ENCODE data around the gene EXOC2.

Gene EXOC2

DNA sequence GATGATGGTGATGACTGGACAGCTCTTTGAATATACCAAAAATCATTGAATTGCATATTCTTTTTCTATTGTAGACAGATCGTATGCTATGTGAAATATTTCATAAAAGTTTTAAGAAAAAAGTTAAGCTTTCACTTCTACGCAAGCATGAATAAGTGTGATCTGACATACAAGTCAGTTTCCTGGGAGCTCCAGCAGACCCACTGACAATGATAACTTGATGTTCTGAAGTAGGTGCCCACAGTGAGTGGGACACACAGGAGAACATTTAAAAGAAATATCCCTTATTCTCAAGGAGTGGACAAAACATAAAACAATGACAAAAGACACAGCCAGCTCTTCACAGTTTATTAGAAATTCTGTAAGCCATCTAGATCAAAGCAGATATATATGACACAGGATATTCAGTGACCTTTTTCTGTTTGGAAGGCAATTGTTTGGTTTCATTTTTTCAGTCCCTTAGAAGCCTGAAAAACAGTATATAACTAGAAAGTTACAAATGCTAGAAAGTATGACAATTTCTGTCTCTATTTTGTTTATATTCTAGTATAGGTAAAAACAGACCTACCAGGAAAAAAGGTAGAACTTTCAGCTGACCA, 200.0 kb downstream of the EXOC2 start:
- DNase-seq, result no peak

DNA sequence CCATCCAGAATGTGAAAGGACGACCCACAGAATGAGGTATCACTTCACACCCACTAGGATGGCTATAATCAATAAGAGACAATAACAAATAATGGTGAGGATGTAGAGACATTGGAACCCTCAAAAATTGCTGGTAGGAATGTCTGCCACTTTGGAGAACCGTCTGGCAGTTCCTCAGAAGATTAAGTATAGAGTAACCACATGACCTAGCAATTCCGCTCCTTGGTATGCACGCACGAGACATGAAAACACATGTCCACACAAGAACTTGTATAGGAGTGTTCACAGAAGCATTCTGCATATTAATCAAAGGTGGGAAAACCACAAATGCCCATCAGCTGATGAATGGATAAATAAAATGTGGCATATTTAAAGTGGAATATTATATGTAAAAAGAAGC, 200.8 kb downstream of the EXOC2 start:
- DNase-seq, result no peak

DNA sequence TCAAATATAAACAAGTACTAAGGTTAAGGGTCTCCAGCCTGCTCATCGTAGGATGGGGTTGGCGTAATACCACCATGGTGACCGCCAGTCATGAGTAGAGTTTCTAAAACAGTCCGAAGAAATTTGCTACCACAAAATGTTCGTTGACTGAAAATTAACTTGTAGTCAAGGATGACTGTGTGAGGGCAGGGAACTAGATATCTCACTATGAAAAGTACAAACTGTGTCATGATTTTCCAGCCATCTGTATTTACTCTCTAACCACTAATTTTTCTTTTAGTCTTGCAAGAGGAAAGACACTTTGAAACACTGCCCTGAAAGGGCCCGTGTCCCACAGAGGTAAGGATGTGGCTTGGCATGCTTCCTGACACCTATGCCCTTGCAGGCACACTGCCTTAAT, 201.7 kb downstream of the EXOC2 start:
- DNase-seq, result no peak

DNA sequence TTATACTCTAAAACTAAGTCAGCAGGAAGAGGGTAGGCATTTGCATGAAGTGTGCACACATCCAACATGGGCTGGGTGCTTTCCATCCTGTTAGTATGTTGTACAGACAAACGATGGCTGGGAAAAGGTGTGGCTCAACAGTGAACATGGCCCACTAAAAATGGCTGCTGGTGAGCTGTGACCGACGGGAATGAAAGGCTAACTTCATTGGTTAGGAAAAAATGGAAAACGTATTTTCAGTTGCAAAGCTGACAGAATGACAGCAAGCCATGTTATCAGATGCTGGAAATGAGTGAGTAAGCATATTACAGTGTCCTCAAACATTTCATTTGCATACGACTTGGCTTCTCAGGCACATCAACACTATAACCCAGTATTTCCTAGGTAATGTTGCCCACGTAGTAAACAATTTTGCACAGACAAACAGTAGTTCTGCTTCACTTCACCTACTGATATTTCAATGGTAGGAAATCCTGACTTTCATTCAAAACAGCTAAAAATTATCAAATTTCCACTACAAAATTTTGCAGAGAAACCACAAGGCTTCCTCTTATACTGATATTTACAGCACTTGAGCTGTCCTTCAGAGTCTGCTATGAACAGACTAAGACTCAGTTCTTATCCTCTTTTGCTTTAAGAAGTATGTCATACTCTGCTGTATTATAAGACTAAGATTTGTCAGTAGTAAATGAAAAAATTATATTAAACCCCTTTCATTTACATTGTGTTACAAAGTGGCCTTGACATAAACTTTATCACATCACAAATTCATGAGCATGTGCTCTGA, 202.5 kb downstream of the EXOC2 start:
- no peak for DNase-seq

DNA sequence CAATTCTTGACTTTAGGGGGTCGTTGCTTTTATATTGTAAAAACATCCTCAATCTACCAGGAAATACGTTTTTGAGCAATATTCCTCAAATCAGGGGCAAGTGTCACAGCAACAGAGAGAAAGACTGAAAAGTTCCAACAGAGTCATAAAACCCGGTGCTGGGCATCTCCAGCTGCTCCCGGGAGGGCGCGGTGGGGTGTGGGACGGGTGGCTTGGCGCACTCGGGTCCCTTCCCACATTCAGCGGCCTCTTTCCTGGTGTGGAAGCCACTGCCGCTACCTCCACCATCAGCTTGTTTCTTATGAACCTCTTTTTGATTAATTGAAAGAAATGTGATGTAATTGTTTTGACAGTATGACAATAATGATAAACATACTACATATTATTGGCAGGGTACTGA, 203.2 kb downstream of the EXOC2 start:
- no peak for DNase-seq

DNA sequence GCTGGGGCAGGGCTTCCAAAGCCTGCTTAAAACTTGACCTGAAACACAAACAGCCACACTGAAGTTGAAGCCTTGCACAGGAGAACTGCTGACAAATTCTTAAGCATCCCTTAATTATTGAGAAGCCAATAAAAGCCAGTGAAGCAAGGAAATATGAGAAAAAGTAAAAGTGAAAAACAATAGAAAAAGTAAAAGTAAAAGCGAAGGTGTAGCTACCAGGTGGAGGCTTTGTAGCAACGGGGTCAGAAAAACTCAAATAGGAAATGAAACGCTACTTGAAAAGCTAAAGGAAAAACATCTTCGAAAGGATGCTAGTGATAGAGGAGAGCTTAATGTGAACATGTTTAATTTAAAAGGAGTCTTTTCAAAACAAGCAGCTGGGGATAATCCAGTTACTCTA, 203.9 kb downstream of the EXOC2 start:
- no peak for DNase-seq

DNA sequence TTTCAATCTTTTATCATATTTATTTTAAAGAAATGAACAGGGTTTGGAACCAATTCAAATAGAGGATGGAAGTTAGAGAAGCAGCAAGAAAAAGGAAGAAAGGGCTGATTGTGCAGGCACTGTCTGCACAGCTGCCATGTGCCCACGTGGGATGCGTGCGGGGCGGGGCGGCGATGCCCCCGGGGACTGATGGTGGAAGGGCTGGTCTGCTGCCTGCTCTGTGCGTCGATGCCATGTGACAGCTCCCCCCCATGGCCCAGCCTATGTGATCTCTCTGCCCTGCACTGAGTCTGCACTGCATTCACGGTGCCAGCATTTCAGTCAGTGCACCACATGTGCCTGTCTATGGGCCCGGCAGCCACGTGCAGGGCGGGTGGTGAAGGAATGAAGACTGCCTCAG, 205.0 kb downstream of the EXOC2 start:
- no peak for DNase-seq

DNA sequence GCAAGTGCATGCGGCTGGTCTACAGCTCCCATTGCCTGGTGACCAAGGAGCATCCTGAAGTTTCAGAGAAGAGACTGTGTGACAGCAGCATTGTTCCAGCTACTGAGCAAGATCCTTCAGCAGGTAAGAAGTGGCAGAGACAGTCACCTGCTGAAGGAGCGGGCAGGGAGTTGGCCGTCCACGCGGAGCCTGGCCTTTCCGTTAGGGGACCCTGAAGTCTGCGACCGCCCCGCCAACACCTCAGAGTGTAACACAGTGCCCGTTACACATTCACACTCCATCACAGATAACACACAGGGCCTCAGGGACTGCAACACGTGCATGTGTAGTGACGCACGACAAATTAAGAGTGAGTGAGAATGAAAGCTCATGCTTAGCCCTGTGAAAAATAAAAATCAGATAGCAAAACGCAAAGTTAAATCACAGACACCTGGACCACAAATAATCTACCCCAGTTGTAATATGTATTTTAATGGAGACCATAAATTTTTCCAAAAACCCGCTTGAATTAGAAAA, 207.2 kb downstream of the EXOC2 start:
- DNase-seq, result no peak

DNA sequence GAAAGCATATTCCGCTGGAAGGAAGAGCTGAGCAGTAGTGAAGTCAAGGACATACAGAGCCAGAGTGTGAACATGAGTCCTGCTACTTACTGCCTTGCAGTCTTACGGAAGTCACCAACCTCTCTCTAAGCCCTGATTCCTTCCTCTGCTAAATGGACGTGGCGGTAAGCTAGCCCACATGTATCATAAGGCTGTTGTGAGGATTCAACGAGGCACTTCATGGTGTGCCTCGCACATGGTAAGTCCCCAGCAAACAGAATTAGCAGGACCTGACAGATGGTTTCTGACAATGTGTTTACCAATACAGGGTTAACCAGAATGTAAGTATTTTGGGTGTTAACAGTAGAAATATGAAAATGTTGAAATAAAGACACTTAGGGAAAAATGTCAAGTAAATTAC, 208.2 kb downstream of the EXOC2 start:
- DNase-seq, result no peak

DNA sequence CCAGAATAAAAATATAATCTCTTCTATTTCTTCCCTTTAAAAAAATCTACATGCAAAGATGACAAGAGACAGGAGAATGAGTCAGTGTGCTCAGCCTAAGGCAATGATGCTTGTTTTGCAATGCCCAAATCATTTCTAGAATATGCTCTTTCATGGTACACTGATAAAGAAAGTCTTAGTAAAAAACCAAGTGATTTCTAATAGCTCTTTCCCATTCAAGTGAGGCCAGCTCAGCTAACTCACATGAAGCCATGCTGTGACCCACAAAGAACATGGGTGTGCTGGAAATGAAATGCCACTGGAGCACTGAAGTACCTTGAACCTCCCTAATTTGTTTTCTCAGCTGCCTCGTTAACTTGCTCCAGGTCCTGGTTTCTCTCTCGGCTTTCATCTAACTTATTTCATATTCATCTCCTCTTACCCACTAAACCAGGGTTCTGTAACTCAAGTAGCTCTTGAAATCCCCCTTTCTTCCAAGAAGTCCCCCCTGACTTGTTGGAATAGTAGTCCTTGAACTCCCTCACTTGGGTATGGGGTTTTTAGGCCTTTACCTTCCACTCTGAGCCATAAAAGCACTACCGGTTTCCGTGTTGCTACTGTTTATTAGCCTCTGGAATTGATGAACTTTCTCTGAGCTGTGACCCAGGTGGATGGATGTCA, 208.7 kb downstream of the EXOC2 start:
- peak; percentile 6 for DNase-seq

DNA sequence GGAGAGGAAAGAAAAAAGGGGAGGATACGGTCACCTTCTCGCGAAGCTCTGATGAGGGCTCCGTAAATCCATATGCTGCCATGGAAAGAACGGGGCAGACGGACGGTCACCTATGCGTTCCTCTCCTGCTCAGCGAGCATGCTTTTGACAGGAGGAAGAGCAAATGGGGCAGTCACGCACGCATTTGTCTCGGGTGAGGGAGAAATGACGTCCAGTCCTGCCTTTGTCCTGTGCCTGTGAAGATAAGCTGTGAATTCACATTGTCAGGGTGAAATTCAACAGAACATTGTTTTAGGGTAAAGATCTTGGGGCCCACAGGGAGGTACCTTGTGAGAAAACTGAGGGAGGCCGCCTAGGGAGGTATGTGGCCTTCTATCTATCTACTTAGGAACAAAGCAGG, 217.6 kb downstream of the EXOC2 start:
- no peak for DNase-seq

DNA sequence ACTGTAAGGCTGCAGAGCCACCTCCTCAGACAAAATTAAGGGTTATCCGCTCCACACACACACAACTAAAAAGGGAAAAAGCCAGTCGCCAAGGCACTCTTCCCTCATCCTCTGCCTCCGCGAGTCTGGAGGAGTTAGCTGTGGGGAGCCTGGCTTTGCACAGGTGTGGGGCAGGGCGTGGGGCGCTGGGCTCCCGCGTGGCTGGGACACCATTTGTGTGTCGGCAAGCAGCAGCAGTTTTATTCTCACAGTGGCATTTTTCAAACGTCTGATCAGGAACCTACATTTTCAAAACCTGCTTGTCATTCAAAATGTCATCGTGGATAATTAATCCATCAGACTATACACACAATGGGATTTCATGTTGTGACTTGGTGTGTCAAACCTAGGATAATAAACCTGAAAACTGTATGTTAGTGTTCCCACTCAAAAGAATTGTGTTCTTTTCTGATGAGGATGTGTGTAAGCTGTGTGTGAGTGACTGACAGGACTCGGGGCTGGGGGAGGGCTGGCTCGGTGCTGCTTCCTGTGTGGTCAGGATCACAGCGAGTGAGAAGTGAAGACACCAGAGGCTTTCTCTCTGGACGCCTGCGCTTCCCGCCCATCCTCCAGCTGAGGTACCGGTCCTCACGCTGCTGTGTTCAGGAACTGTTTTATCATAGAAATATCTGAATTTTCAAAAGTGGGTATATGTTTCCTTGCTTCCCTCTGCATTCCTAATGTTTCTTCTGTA, 218.3 kb downstream of the EXOC2 start:
- DNase-seq, result no peak

DNA sequence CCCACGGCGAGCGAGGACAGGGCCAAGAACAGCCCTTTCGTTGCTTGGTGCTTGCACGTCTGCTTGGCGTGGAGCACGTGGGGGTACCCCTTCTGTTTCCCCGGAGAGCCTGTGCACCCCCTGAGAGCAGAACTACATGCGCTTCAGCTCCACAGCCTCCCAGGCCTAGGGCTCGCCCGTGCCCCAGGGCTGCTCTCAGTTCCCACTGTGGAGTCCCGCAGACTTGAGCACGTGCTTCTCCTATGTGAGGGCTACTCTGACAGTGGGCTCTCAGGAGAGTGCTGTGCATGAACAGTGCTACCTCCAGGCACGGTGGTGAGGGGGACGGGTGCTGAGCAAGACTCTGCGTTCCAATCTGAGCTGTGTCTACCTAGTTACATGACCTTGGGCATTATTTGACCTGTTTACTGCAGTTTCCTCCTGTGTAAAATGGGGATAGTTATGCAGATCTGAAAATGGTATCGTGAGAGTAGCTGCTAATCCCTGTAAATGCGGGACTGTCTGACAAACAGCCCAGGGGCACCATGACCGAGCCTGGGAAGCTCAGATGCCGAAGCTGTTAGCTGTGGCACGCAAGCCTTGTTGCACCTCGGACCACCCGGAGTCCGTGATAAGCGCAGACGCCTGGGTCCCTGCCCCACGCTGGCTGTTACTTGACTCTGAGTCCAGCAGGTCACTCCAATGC, 219.0 kb downstream of the EXOC2 start:
- DNase-seq, result no peak

DNA sequence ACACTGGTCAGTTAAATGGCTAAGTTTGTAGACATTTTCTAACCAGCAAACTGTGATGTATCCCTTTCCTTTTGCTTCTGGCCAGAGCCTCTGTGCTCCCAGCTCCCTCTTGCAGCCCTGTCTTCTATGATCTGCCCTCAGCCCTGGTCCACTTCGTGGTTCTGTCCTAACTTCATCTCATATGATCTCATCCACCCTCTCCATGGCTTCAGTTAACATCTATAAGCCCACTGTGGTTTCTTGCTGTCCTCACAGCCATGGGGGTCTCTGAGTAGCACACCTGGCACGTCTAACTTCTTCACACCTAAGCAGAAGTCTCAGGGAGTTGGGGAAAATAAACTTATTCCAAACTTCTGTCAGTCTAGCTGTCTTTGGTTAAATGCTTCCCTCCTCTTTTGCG, 219.6 kb downstream of the EXOC2 start:
- no peak for DNase-seq

DNA sequence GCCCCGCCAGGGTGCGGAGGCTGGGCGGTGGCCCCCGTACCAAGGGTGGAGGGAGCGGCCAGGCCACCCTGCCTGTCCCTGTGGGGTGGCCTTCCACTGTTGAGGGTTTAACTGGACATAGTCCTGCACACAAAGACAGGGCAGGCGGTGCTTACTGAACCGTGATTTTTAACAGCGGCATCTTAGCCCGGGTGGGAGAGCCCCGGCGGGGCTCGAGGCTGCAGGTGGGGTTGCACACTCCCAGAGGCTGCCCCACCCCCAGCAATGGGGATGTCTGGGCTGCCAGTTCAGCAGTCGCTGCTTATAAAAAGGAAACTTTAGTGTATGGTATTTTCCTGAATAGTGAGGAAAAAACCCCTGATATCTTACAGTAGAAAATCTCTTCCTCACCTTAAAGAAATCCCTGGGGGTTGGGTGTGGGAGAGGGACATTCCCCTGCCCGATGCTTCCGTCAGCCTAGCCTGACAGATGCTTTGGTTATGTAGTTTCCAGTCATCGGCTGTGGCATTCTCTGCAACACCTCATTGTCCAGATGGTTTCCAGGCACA, 222.0 kb downstream of the EXOC2 start:
- no peak for DNase-seq

DNA sequence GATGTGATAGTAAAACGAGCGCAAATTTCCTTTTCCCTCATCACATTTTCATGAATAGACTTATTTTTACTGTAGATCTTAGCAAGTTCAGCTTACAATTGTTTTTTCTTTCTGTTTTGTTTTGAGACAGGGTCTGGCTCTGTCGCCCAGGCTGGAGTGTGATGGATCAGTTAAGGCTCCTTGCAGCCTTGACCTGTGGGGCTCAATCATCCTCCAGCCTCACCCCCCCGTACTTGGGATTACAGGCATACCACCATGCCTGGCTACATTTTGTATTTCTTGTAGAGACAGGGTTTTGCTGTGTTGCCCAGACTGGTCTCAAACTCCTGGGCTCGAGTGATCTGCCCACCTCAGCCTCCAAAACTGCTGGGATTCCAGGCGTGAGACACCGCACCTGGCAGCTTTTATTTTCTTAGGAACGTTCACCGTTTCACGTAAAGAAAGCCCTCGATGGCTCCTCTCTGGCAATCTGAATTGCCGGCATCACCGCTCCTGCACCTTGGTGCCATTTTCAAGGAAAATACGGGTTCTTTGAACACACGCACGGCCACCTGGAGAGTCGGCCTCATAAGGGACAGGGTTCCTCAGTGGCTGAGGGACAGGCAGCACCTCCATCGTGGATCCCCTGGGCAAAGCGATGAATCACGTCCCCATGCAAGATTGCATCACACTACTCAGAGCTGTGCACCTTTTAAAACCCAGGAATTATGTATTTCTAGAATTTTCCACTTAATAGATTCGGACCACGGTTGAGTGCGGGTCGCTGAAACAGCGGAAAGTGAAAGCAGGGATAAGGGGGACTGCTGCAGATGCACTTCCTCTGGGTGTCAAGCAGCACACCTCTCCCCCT, 222.7 kb downstream of the EXOC2 start:
- no peak for DNase-seq

DNA sequence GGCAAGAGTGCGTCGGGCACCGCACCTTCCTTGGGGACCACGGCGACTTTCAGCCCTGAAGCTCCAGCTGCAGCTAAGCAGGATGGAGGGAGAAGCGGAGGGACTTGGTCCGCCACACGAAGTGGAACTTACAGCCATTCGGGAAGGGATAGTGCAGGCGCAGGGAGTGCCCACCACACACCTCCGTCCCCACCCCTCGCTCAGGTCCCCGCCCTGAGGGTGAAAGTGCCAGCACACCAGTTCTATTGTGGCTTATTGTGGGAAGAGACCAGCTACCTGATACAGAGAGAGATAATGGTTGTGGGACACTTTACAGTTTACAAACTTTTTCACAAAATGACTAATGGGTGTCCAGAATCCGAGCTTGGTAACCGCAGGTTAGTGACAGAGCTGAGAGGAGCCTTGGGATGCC, 225.3 kb downstream of the EXOC2 start:
- no peak for DNase-seq

DNA sequence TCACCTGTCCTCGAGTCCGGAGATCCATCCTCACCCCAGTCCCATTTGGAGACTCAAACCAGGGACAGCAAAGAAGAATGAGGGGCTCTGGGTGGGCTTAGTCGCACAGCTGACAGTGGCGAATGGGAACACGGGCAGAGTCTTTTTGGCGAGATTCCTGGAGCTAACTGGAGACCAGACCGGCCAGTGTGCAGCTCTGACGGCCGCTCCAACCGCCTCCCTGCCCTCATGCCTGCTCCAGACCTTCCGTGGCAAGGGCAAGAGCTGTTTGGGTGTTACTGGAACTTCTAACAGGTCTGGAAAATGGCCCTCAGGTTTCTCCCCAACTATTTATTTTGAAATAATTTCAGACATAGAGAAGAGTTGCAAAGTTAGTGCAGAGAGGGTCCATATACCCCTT, 225.8 kb downstream of the EXOC2 start:
- no peak for DNase-seq

DNA sequence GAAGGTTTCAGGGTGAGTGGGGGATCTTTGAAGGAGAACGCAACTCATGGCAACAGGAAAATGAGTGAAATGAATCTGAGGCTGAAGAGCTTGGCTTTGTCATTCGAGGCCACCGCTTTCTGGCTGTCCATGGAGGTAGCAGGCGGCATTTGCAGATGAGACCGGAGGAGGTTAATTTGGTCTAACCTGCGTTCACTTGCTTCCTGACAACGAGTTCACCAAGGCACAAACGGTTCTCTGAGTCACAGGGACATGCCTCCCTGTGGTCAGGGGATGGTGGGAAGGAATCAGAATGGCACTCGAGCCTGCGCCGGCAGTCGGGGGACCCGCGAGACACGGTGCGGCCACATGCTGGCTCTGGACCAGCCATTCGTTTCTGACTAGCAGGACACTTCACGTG, 226.4 kb downstream of the EXOC2 start:
- DNase-seq, result no peak

DNA sequence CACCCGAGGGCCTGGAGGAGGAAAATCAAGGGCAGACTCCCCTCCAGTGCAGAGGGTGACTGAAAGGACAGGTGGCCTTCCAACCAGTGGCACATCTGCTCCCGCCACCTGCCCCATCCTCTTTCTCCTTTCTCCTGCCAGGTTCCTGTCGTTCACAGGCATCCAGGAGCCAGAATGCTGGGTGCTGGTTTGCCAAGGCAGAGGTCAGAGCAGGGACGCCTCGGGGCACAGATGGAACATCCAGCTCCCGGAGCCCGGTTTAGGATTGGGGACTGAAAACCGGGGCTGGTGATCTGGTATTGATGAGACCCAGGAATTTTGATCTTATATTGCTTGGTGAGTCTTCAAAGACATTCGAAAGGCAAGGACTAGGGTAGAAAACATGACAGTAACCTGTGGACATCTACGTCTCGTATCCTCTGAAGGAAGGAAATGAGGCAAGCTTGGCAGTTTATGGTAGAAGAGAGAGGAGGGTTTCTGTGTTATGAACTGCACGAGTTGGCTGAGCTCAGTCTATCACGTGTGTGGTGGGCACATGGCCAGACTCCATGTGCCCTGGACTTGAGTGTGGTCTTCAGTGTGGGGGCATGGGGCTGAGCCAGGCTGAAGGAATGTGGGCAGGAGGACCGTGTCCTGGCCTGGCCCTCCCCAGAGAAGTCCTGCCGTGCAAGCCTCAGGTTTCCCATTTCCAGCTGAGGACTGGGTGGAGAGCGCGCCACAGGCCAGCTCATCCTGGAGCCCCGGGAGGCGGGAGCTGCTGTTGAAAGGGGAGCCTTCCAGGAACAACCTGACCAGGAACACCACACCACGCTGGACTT, 227.2 kb downstream of the EXOC2 start:
- DNase-seq, result no peak

DNA sequence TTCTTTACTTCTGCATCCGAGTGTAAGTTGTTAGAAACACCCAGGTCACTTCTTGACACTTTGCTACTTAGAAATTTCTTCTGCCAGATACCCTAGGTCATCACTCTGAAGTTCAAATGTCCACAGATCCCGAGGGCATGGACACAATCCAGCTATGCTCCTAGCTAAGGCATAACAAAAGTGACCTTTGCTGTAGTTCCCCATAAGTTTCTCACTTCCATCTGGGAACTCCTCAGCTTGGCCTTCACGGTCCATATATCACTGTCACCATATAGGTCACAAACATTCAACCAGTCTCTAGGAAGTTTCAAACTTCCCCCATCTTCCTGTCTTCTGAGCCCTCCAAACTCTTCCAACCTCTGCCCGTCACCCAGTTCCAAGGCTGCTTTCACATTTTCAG, 236.1 kb downstream of the EXOC2 start:
- no peak for DNase-seq
